Skeletal muscle satellite cell (primary cell): ENCODE data around the gene NLRP12. TPM values are rescaled to one million over a fixed set of nuclear protein-coding genes. Genes with fewer than 3 reads are reported as not detected.
A peak's percentile ranks its signal among the peaks of the same experiment; 100 is the strongest.
"Not testable (repeated sequence)": the region's sequence is repeated elsewhere in the genome, so short reads cannot be mapped to it uniquely, and the experiment has no call there.

Experiments
- H3K27me3 ChIP-seq: 2 replicates; pipeline ENCODE4 v1.7.0; 2013; ENCODE audit warnings: low read length; ENCODE audit not compliant: control insufficient read depth, insufficient read depth
- H3K36me3 ChIP-seq: 2 replicates; pipeline ENCODE4 v1.7.0; 2013; ENCODE audit warnings: mild to moderate bottlenecking, control low read depth, low read length; ENCODE audit not compliant: insufficient read depth
- H3K4me1 ChIP-seq: 2 replicates; pipeline ENCODE4 v1.7.0; 2013; ENCODE audit warnings: low read length; ENCODE audit not compliant: control insufficient read depth, insufficient read depth
- H3K4me2 ChIP-seq: 2 replicates; pipeline ENCODE4 v1.7.0; 2013; ENCODE audit warnings: mild to moderate bottlenecking, low read length
- H3K4me3 ChIP-seq: 2 replicates; pipeline ENCODE4 v1.7.0; 2013; ENCODE audit warnings: low read length
- H3K9ac ChIP-seq: 2 replicates; pipeline ENCODE4 v1.7.0; 2013; ENCODE audit warnings: mild to moderate bottlenecking, low read depth, low read length, moderate library complexity
- H3K9me3 ChIP-seq: replicated peaks from 2 replicates; pipeline ENCODE4 v1.7.0; 2013; ENCODE audit warnings: mild to moderate bottlenecking, control low read depth, low read length
- total RNA-seq: library from RNA; depleted of rRNA; stranded (reverse); fragments of >200 nt; gene quantifications from 2 replicates; pipeline ENCODE4 v1.2.3, GENCODE V29; 2012; rRNA removed

The NLRP12 gene
- total RNA-seq, result not detected in 2 replicates

- H3K4me1 ChIP-seq, result no peaks in the 10 kb centered on the region
- H3K4me2 ChIP-seq, result no peak within 1 kb of the TSS
- H3K27me3 ChIP-seq, result no peaks in the 10 kb centered on the region
- H3K9me3 ChIP-seq, result no peaks in the 10 kb centered on the region
- no peak within 1 kb of the TSS for H3K9ac ChIP-seq
- no peaks in the 10 kb centered on the region for H3K36me3 ChIP-seq
- H3K4me3 ChIP-seq, result no peak within 1 kb of the TSS
Observed at GRCh38 chr19:53824134-53824611, at the start of gene NLRP12. TSS of gene NLRP12 (minus strand) at chr19:53824314. CDS start at chr19:53824174, 140 bp downstream.

GRCh38 chr19:53872762-53873161 is 48.6 kb upstream of the NLRP12 start:
- no peaks in the 10 kb centered on the region for H3K4me1 ChIP-seq
- no peaks in the 10 kb centered on the region for H3K9me3 ChIP-seq
- H3K9ac ChIP-seq, result no peak overlapping the region
- no peak overlapping the region for H3K4me3 ChIP-seq
- H3K36me3 ChIP-seq, result peaks cover 39% of the 10 kb centered on the region
- H3K27me3 ChIP-seq, result no peaks in the 10 kb centered on the region
- no peak overlapping the region for H3K4me2 ChIP-seq

- Histone ChIP-seq H3K9ac (no peak overlapping the region), H3K4me3 (no peak overlapping the region), H3K4me2 (no peak overlapping the region), H3K27me3 (no peaks in the 10 kb centered on the region), H3K9me3 (no peaks in the 10 kb centered on the region), H3K36me3 (peaks cover 33% of the 10 kb centered on the region), H3K4me1 (peaks cover 9% of the 10 kb centered on the region)
Observed at GRCh38 chr19:53871454-53871853, 47.3 kb upstream of the NLRP12 start.

DNA sequence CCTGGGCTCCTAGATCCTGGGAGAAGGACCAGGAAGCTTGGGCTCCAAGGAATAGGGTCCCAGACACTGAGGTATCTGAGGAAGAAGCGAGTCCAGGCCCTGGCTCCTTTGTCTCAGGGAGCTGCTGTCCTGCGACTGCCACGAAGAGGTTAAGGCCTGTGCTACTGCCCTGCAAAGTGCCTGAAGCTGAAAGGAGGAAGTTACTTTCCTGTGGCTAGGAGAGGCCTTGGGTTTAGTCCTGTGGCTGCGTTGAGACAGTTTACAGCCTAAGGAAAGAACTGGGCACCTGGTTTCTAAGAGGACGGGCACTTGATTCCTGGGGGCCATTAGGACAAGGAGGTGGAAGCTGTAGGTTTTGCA is 46.4 kb upstream of the NLRP12 start:
- Histone ChIP-seq H3K4me3 (no peak overlapping the region), H3K9me3 (no peaks in the 10 kb centered on the region), H3K9ac (no peak overlapping the region), H3K4me2 (peak overlapping the region; percentile 31), H3K27me3 (no peaks in the 10 kb centered on the region), H3K36me3 (peaks cover 28% of the 10 kb centered on the region), H3K4me1 (peaks cover 19% of the 10 kb centered on the region)

GRCh38 chr19:53869805-53870484 is 45.8 kb upstream of the NLRP12 start:
- peak overlapping the region; percentile 81 for H3K4me2 ChIP-seq
- not testable (repeated sequence) for H3K9me3 ChIP-seq, H3K27me3 ChIP-seq
- peak overlapping the region; percentile 99 for H3K4me3 ChIP-seq
- H3K4me1 ChIP-seq, result peaks cover 24% of the 10 kb centered on the region
- H3K36me3 ChIP-seq, result peaks cover 27% of the 10 kb centered on the region
- H3K9ac ChIP-seq, result peak overlapping the region; percentile 100

GRCh38 chr19:53868892-53869804 is 45.0 kb upstream of the NLRP12 start:
- Histone ChIP-seq H3K4me2 (peak overlapping the region; percentile 81), H3K9me3 (no peaks in the 10 kb centered on the region), H3K4me1 (peaks cover 25% of the 10 kb centered on the region), H3K9ac (peak overlapping the region; percentile 100), H3K36me3 (peaks cover 19% of the 10 kb centered on the region), H3K27me3 (no peaks in the 10 kb centered on the region), H3K4me3 (peak overlapping the region; percentile 99)

DNA sequence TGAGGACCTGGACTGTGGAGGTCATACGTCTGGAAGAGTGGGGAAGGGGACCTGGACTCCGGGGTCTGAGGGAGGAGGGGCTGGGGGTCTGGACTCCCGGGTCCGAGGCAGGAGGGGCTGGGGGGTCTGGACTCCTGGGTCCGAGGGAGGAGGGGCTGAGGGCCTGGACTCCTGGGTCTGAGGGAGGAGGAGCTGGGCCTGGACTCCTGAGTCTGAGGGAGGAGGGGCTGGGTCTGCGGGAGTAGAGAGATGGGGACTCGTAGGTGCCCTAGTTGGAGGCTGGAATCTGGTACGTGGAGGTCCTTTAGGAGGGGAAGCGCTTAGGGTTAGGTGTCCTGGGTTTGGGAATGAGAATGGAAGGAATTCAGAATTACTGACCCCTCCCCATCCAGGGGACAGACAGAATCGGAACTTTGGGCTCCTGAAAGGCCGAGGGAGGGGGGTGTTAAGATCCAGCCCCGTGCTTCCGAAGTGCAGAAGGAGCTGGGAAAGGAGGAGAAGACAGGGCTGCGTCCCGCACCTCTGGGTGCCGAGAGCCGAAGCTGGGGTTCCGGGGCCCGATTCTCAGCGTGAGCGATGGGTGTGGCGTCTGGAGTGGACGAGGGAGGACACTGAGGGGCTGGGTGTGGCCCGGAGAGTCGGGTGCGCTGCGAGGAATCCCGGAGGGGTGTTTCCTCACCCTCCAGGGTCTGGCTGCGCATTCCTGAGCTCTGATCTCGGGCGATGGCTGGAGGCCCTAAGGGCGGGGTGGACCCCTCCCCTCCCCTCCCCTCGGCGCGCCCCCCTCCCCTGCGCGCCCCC is 44.2 kb upstream of the NLRP12 start:
- peak overlapping the region; percentile 100 for H3K9ac ChIP-seq
- peaks cover 11% of the 10 kb centered on the region for H3K36me3 ChIP-seq
- H3K4me1 ChIP-seq, result peaks cover 25% of the 10 kb centered on the region
- no peaks in the 10 kb centered on the region for H3K27me3 ChIP-seq
- no peaks in the 10 kb centered on the region for H3K9me3 ChIP-seq
- H3K4me3 ChIP-seq, result peak overlapping the region; percentile 99
- peak overlapping the region; percentile 81 for H3K4me2 ChIP-seq

DNA sequence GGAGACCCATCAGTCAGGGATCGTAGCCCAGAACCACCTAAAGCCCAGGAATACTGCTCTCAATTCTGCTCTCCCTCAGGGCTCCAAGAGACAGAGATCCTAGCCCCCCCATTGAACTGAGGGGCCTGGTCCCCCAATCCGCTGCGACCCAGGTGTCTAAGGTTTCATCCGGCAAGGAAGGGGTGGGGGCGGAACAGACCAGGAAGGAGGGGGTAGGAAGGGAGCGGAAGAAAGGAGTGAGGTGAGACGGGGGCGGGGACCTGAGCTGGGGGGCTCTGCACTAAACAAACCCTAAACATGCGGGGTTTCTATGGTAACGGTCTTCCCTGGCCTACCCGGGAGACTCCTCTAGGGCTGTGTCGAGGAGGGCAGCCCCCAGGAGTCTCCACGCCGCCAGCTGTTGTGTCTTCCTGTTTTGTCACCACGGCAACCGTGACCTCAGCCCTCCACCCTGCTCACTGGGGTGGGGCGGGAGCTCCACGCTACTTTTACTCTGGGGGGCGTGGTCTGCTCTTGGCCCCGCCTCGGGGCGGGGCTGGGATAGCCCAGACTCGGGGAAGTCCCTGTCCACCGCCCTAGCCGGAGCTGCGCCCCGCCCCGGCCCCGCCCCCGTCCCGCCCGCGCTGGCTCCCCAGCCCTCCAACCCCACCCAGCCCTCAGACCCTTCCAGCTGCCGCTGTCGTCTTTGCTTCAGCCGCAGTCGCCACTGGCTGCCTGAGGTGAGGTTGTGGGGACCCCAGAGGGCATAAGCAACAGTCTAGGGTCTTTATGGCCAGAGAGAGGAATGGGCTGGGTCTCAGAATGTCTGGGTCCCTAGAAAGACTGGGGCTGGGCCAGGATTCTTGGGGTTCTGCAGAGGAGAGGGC is 43.3 kb upstream of the NLRP12 start, which contains the start of gene MYADM:
Gene MYADM (plus strand): TSS at position 659 of the 866 bp plus-strand sequence. CDS start 5,647 bp downstream, outside the sequence.
- Histone ChIP-seq H3K4me3 (peak within 1 kb of the TSS; percentile 99), H3K4me2 (peak within 1 kb of the TSS; percentile 88), H3K36me3 (peaks cover 5% of the 10 kb centered on the region), H3K9me3 (no peaks in the 10 kb centered on the region), H3K4me1 (peaks cover 25% of the 10 kb centered on the region), H3K9ac (peak within 1 kb of the TSS; percentile 100), H3K27me3 (no peaks in the 10 kb centered on the region)

DNA sequence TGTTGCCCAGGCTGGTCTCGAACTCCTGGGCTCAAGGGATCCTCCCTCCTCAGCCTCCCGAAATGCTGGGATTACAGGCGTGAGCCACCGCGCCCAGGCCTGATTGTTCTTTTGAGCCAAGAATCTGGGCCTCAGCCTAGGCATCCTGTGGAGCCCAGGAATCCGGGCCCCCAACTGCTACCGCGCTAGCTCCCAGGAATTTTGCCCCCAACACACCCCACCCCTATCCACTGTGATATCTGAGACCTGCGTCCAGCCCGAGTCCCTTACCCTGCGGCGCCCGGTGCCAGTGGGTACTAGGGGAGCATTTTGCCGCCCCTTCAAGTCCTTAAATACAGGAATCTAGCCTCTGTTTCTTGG is 42.7 kb upstream of the NLRP12 start:
- peak overlapping the region; percentile 88 for H3K4me2 ChIP-seq
- H3K27me3 ChIP-seq, result no peaks in the 10 kb centered on the region
- peaks cover 5% of the 10 kb centered on the region for H3K36me3 ChIP-seq
- peaks cover 25% of the 10 kb centered on the region for H3K4me1 ChIP-seq
- peak overlapping the region; percentile 67 for H3K4me3 ChIP-seq
- H3K9ac ChIP-seq, result peak overlapping the region; percentile 96
- H3K9me3 ChIP-seq, result no peaks in the 10 kb centered on the region
